GM12801 (cell line): ENCODE results near the gene IFNK.

Experiments used
- CTCF ChIP-seq: IDR thresholded peaks from one replicate; pipeline ENCODE4 v1.5.1; 2011; ENCODE audit warnings: control low read depth; ENCODE audit not compliant: insufficient read length; ENCODE audit errors: extremely low read depth

The IFNK gene

GRCh38 chr9:27558307-27558706 is 34.2 kb downstream of the IFNK start:
- TF ChIP-seq CTCF, result no peak

GRCh38 chr9:27560457-27560856 is 36.4 kb downstream of the IFNK start:
- TF ChIP-seq CTCF, result no peak

GRCh38 chr9:27561685-27562084 is 37.6 kb downstream of the IFNK start:
- no peak for TF ChIP-seq CTCF

GRCh38 chr9:27563738-27564430 is 39.8 kb downstream of the IFNK start:
- no peak for TF ChIP-seq CTCF

- TF ChIP-seq CTCF, result no peak
Measured at GRCh38 chr9:27564670-27565069, 40.6 kb downstream of the IFNK start.

GRCh38 chr9:27565696-27566095 is 41.6 kb downstream of the IFNK start:
- no peak for TF ChIP-seq CTCF

- TF ChIP-seq CTCF, result no peak
Measured at GRCh38 chr9:27566118-27566517, 42.0 kb downstream of the IFNK start.

GRCh38 chr9:27569406-27569805 is 45.3 kb downstream of the IFNK start:
- no peak for TF ChIP-seq CTCF
